Thymus (tissue), 11 donors: ENCODE data around the gene EEFSEC. TPM values are rescaled to one million over a fixed set of nuclear protein-coding genes. Genes with fewer than 3 reads are reported as not detected.

ENCODE experiments used
- DNase-seq, 9 donors: peaks; one replicate each; pipeline ENCODE4 v3.0.0-alpha.2; 2013; ENCODE audit warnings: low spot score in 9 of 9, low read depth in 6 of 9, missing footprints in 1 of 9
- H3K27ac ChIP-seq, 2 donors: one replicate each; pipeline ENCODE4 v1.5.1; 2013; ENCODE audit warnings: control low read depth in 1 of 2, low read depth in 1 of 2, low read length in 1 of 2, mild to moderate bottlenecking in 1 of 2, moderate library complexity in 1 of 2
- H3K27me3 ChIP-seq, 2 donors: one replicate each; pipeline ENCODE4 v1.5.1; 2013; ENCODE audit warnings: low read length in 1 of 2; ENCODE audit not compliant: control insufficient read depth in 2 of 2, insufficient read depth in 1 of 2
- H3K36me3 ChIP-seq, 2 donors: one replicate each; pipeline ENCODE4 v1.5.1; 2013; ENCODE audit warnings: low read length in 1 of 2, mild to moderate bottlenecking in 1 of 2, moderate library complexity in 1 of 2; ENCODE audit not compliant: control insufficient read depth in 2 of 2, insufficient read depth in 2 of 2
- H3K4me1 ChIP-seq, 2 donors: one replicate each; pipeline ENCODE4 v1.5.1; 2013; ENCODE audit warnings: low read length in 2 of 2; ENCODE audit not compliant: control insufficient read depth in 2 of 2, insufficient read depth in 2 of 2
- H3K4me3 ChIP-seq, 2 donors: one replicate each; pipeline ENCODE4 v1.5.1; 2013; ENCODE audit warnings: low read length in 2 of 2, control low read depth in 1 of 2, mild to moderate bottlenecking in 1 of 2
- H3K9me3 ChIP-seq, 2 donors: one replicate each; pipeline ENCODE4 v1.5.1; 2013; ENCODE audit warnings: low read length in 1 of 2, mild to moderate bottlenecking in 1 of 2; ENCODE audit not compliant: control insufficient read depth in 2 of 2, insufficient read depth in 1 of 2
- WGBS: extraction: QIAGEN DNeasy Blood & Tissue Kit; methylation state at CpG from one replicate; pipeline ENCODE4 v1.1.7; 2013; 5-methylcytosine and 5-hydroxymethylcytosine counted together
- polyA plus RNA-seq: library from polyadenylated mRNA; stranded (reverse); fragments of 200-250 nt; gene quantifications from one replicate; pipeline ENCODE4 v1.2.3, GENCODE V29; 2013
- total RNA-seq: library from RNA; stranded (reverse); fragments of 120-200 nt; gene quantifications from one replicate; pipeline ENCODE4 v1.2.4, GENCODE V29; 2013
- donor health status: healthy.

The EEFSEC gene
- total and polyA plus RNA-seq, 2 donors, result 6.5 to 13.1 TPM

GRCh38 chr3:128287216-128287615 is 133.9 kb downstream of the EEFSEC start:
- Histone ChIP-seq H3K9me3 (peaks cover 0 to 3% of the 10 kb centered on the region in 2 donors), H3K36me3 (peaks cover 10 to 16% of the 10 kb centered on the region in 2 donors), H3K4me1 (no peaks in the 10 kb centered on the region), H3K4me3 (no peak overlapping the region), H3K27ac (no peak overlapping the region), H3K27me3 (no peaks in the 10 kb centered on the region)
- DNase-seq, result no peak
- 95% methylated on average over 2 of the region's 2 CpGs for WGBS

DNA sequence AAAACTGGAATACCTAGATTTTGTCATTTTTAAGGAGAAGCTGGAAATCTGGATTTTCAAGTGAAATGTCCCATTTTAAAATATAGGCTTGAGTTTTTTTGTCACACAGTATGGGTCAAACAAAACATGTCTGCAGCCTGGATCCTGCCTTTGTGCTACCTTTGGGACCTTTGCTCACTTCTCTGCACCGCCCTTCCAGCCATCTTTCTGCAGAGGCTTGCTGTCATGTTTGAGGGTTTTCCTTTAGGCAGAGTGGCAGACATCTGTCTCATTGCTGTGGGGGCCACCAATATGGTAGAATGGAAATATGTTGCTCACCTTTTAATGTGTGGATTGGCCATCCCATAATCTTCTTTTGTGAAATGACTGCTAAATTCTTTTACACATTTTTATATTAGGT is 136.3 kb downstream of the EEFSEC start:
- Histone ChIP-seq H3K27me3 (no peaks in the 10 kb centered on the region), H3K4me1 (peaks cover 3 to 5% of the 10 kb centered on the region in 2 donors), H3K27ac (no peak overlapping the region), H3K36me3 (peaks cover 0 to 7% of the 10 kb centered on the region in 2 donors), H3K4me3 (no peak overlapping the region), H3K9me3 (peaks cover 0 to 3% of the 10 kb centered on the region in 2 donors)
- no peak for DNase-seq
- WGBS, result 98% methylated on average over 1 of the region's 1 CpG

DNA sequence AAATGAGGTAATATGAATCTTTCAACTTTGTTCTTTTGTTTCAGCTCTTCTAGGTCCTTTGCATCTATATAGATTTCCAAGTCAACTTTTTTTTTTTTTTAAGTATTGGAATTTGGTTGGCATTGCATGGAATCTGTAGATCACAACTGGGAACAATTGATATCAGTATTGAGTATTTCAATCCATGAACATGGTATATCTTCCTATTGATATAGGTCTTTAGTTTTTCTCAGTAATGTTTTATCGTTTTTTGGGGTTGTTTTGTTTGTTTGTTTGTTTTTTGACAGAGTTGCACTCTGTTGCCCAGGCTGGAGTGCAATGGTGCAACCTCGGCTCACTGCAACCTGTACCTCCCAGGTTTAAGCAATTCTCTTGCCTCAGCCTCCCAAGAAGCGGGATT is 137.2 kb downstream of the EEFSEC start:
- H3K4me3 ChIP-seq, result no peak overlapping the region
- WGBS, result 99% methylated on average over 3 of the region's 3 CpGs
- H3K27me3 ChIP-seq, result no peaks in the 10 kb centered on the region
- peaks cover 4 to 12% of the 10 kb centered on the region in 2 donors for H3K4me1 ChIP-seq
- H3K36me3 ChIP-seq, result peaks cover 0 to 7% of the 10 kb centered on the region in 2 donors
- peaks cover 0 to 3% of the 10 kb centered on the region in 2 donors for H3K9me3 ChIP-seq
- DNase-seq, result no peak
- no peak overlapping the region for H3K27ac ChIP-seq

DNA sequence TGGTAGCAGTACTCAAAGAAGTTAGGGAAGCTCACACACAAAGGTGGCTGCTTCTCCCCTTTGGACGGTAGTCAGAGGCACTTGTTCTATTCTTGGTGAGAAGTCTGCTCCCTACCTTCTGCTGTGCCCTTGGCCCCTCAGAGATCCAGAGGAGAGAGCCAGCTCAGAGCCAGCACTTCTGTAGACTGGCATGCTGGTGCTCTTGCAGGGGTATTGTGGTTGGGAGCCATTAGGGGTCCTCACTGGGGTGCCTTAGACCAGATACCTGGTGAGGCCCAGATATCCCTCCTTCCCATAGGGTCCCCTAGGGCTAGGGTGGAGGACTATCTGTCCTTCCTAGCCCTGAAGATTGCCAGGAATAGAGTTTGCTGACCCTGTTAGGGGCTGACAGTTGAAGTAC is 140.6 kb downstream of the EEFSEC start:
- Histone ChIP-seq H3K9me3 (peaks cover 0 to 3% of the 10 kb centered on the region in 2 donors), H3K27me3 (no peaks in the 10 kb centered on the region), H3K4me3 (no peak overlapping the region), H3K4me1 (peaks cover 7 to 16% of the 10 kb centered on the region in 2 donors), H3K36me3 (peaks cover 0 to 10% of the 10 kb centered on the region in 2 donors), H3K27ac (no peak overlapping the region)
- DNase-seq, result no peak
- WGBS, result 98% methylated on average over 1 of the region's 1 CpG

DNA sequence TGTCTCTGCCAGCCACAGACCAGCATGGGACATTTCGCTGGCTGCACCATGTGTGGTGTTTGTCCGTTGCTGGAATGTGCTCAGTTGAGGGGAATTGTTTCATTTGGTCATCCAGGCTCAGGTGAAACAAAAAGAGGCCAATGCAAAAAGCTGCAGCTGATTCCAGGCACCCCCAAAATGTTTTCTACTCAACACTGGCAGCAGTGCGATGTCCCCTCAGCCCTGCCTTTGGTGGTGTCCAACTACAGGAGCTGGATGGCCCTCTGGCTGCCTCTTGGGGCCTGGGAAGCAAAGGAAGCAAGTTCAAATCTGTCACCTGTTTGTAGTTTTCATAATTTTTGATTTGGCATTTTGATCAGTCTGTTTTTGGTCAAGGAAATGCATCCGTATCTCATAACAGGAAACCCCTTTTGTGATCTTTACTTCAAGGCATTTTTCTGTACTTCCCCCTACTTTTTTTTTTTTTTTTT is 141.8 kb downstream of the EEFSEC start:
- peaks cover 0 to 3% of the 10 kb centered on the region in 2 donors for H3K36me3 ChIP-seq
- no peaks in the 10 kb centered on the region for H3K27me3 ChIP-seq
- H3K4me3 ChIP-seq, result no peak overlapping the region
- H3K4me1 ChIP-seq, result peaks cover 7 to 16% of the 10 kb centered on the region in 2 donors
- H3K27ac ChIP-seq, result peak overlapping the region; percentile 9 to 23
- WGBS, result 77% methylated on average over 4 of the region's 4 CpGs
- DNase-seq, result peak in 1 of 9 donors; percentile 50
- peaks cover 0 to 3% of the 10 kb centered on the region in 2 donors for H3K9me3 ChIP-seq

DNA sequence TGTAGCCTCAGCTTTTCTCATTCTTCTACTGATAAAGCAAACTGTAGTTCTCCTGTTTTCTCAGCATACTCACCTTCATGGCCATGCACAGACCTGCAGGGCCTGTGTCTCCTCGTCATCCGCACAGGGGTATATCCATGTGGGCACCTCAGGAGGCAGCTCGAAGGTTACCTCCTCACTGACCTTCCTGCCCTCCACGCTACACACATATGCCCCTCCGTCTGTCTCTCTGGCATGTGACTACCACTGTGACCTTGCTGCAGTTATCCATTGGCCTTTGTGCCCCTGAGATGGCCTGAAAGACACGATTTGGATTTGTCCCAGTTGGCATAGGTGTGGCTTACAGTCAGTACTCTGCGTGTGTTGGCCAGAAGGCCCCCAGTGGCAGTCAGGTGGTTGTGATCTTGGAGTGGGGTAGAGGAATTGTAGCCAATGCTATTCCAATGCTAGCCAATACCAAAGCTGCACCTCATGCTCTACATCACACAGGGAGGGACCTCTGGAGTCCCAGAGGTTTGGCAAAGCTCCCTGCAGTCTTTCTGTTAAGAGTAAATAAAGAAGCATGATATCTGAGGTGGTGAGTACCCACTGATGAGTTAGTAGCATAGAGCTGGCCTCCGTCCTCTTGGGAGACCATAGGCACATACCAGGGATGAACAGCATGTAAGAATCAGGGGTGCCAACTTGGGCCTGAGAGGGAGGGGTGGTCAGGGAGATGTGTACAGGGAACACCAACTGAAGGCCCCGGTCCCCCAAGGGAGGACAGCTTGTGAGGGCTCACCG is 143.4 kb downstream of the EEFSEC start:
- Histone ChIP-seq H3K9me3 (no peaks in the 10 kb centered on the region), H3K4me3 (no peak overlapping the region), H3K36me3 (peaks cover 0 to 3% of the 10 kb centered on the region in 2 donors), H3K27me3 (no peaks in the 10 kb centered on the region), H3K27ac (no peak overlapping the region), H3K4me1 (peaks cover 7 to 16% of the 10 kb centered on the region in 2 donors)
- 98% methylated on average over 10 of the region's 10 CpGs for WGBS
- no peak for DNase-seq

- no peaks in the 10 kb centered on the region for H3K27me3 ChIP-seq
- no peak for DNase-seq
- H3K4me3 ChIP-seq, result no peak overlapping the region
- H3K4me1 ChIP-seq, result peaks cover 7 to 16% of the 10 kb centered on the region in 2 donors
- WGBS, result 73% methylated on average over 2 of the region's 2 CpGs
- H3K27ac ChIP-seq, result no peak overlapping the region
- H3K9me3 ChIP-seq, result no peaks in the 10 kb centered on the region
- peaks cover 0 to 3% of the 10 kb centered on the region in 2 donors for H3K36me3 ChIP-seq
Observed at GRCh38 chr3:128297401-128298138, 144.3 kb downstream of the EEFSEC start.

DNA sequence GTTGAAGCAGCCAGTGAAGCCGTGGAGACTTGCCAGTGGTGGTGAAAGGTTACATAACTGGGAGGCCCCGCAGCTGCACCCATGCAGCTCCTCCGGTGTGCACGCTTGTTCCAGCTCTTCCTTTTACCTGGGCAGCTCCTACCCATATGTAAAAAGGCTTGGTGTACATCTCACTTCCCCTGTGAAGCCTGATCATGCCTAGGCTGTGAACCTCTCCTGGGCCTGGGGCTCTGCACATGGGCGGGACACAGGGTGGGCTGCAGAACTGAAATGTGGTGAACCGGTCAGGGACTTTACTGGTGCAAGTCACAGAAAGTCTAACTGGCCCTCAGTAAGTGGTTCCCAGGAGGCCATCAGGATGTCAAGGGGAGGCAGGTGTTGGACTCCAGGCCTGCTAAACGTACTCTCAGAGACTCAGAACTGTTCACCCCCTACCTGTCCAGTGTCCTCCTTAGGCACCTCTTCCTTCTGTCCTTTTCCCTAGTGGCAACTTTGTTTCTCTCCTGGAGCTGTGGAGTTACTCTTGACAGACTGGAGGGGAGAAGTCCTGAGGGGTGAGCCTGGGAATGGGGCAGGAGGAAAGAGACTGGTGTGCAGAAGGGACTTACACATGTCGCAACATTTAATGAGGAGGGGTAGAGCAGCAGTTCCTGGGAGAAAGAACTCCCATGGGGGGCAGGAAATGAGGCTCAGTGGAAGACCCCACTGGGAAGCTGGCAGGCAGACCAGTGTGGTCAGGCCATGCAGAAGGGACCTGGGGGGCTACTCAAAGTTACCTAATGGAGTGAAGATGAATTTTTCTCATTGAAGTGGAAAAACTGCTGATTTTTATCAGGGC is 148.1 kb downstream of the EEFSEC start:
- 98% methylated on average over 8 of the region's 8 CpGs for WGBS
- no peak for DNase-seq
- no peak overlapping the region for H3K4me3 ChIP-seq
- no peak overlapping the region for H3K27ac ChIP-seq
- H3K36me3 ChIP-seq, result peaks cover 0 to 2% of the 10 kb centered on the region in 2 donors
- H3K4me1 ChIP-seq, result no peaks in the 10 kb centered on the region
- H3K9me3 ChIP-seq, result no peaks in the 10 kb centered on the region
- no peaks in the 10 kb centered on the region for H3K27me3 ChIP-seq
